Activated T-cell treated with anti-CD3 and anti-CD28 coated beads for 24 hours (primary cell): ENCODE data around the gene PEX3.
"Not testable (repeated sequence)": the region's sequence is repeated elsewhere in the genome, so short reads cannot be mapped to it uniquely, and the experiment has no call there.

Experiments used
- DNase-seq: peaks from one replicate; pipeline ENCODE4 v3.0.0-alpha.2; 2020; ENCODE audit warnings: low read depth

Gene PEX3

GRCh38 chr6:143506620-143507019 is 56.0 kb downstream of the PEX3 start:
- no peak for DNase-seq

GRCh38 chr6:143507358-143508145 is 56.9 kb downstream of the PEX3 start:
- no peak for DNase-seq

DNA sequence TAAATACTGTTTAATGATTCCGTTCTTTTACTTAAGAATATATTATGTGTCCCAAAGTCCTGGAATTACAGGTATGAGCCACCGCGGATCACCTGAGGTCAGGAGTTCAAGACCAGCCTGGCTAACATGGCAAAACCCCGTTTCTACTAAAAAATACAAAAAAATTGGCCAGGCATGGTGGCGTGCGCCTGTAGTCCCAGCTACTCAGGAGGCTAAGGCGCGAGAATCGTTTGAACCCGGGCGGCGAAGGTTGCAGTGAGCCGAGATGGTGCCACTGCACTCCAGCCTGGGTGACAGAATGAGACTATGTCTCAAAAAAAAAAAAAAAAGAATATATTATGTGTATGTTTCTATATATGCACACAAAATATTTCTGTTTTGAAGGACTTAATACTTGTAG is 59.7 kb downstream of the PEX3 start:
- DNase-seq = not testable (repeated sequence)

DNA sequence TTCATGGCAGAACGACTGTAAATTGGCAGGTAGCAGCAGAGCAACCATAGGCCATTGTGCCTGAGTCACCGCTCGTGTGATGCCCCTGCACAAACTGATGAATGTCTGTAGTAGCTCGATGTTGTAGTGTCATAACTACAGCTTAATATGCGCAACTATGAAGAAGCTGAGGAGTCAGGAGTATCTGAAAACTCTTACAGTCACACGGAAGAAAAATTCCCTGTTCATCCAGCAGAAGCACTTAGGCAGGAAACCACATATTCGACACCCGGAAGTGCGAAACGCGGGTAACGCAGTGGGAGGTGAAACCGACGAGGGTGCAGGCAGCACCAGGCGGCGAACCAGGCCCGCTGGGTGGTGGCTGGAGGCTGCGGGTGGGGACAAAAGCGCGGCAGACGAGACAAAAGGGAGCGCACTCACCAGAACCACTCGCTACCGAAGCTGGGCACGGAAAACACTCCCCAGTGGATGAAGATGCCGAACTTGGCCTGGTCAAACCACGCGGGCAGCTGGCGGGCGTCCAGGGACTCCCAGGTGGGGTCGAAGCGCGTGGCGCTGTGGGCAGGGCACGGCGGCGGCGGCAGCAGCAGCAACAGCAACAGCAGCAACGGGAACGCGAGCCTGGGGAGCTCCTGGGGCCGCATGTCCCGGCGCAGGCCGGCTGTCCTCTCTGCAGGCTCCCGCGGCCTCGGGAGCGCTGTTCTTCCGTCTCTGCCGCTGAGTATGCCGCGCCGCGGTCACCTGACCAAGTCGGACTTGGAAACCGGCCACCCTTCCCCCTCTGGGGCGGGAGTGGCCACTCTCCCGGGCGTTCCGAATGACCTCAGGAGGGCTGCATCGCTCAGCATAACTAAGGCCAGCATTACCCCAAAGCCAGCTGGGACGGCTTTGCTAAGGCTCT is 60.6 kb downstream of the PEX3 start, which contains the start of gene FUCA2:
Gene FUCA2 (minus strand): TSS at position 730 of the 901 bp plus-strand sequence. CDS start 86 bp downstream, at position 644.
- DNase-seq = peak; percentile 65

DNA sequence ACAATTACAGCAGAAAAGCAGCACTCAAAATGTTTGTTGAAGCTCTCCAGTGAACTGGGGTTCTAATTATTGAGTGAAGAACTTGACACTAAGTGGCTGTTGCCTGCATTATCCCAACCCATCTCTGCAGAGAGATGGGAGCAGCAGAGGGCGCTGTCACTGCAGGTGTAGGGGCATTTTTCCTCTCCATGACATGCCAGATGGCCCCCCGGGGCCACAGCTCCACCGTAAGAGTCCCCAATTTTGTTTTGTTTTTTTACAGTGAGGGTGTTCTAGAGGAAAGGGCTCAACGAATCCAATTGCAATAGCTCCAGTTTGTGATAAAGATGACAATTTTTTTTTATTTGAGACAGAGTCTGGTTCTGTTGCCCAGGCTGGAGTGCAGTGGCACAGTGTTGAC is 62.8 kb downstream of the PEX3 start:
- no peak for DNase-seq

GRCh38 chr6:143515061-143515760 is 64.6 kb downstream of the PEX3 start:
- no peak for DNase-seq

GRCh38 chr6:143515766-143516355 is 65.3 kb downstream of the PEX3 start:
- DNase-seq = no peak

DNA sequence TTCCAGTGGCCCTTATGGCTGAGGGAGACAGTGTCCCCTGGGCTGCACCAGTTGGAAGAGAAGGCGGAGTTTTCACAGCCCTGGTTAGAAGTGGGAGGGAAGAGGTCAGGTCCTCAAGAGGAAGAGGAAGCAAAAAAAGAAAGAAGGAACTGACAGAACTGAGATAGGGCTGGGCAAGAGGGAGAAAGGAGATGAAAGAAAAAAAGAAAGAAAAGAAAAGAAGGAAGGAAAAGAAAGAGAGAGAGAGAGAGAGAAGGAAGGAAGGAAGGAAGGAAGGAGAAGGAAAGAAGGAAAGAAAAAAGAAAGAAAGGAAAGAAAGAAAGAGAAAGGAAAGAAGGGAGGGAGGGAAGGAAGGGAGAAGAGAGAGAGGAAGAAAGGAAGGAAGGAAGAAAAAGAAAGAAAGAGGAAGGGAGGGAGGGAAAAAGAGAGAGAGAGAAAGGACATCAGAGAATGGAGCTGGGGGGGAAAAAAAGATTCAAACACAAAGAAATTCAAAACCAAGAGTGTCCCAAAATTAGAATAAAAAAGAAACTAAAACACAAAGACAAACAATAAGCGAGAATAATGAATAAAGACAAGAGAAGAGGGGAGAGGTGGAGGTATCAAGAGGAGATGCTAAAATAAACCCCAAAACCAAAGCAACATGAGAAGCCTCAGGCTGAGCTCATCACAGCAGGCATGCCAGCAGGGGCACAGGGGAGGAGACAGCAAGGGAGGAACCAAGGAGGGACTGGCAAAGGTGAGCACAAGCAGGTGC is 66.3 kb downstream of the PEX3 start:
- DNase-seq = no peak

GRCh38 chr6:143517447-143517773 is 66.8 kb downstream of the PEX3 start:
- no peak for DNase-seq

DNA sequence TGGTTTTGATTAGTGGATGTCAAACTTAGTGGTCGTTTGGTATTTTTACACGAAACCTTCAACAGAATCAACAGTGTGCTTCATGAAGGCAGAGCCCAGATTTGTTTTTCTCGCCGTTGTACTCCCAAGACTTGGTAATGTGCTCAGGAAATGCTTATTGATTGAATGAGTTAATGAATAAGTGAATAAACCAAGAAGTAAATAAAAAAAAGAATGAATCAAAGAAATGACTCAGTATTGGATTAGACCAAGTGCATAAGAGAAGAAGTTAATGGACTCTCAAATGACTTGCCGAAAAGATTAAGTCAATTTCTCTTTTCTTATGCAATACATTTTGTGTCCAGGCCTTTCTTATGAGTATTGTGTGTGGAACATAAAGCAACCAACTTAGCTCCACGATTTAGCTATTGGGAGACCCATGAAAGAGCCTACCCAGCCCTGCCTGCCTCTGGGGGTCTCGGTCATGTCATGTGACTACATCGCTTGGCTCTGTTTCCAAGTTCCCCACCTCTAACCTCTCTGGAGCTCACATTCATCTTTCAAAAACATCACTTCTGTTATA is 71.5 kb downstream of the PEX3 start:
- no peak for DNase-seq

DNA sequence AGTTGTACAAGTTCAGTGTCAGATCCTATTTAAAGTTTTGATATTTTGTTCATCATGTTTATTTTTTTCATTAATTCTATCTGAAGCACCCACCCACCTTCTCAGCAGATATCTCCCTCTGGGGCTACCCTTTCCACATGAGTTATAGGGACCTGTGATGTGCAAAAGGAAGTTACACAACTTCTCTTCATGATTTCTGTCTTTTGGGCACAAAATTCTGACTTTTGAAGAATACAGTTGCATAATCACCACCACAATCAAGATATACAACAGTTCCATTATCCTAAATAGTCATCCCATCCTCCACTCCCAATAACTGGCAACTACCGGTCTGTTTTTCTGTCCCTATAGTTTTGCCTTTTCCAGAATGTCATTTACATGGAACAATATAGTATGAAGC is 74.8 kb downstream of the PEX3 start:
- no peak for DNase-seq

- DNase-seq = no peak
Observed at GRCh38 chr6:143527677-143528076, 77.1 kb downstream of the PEX3 start.

DNA sequence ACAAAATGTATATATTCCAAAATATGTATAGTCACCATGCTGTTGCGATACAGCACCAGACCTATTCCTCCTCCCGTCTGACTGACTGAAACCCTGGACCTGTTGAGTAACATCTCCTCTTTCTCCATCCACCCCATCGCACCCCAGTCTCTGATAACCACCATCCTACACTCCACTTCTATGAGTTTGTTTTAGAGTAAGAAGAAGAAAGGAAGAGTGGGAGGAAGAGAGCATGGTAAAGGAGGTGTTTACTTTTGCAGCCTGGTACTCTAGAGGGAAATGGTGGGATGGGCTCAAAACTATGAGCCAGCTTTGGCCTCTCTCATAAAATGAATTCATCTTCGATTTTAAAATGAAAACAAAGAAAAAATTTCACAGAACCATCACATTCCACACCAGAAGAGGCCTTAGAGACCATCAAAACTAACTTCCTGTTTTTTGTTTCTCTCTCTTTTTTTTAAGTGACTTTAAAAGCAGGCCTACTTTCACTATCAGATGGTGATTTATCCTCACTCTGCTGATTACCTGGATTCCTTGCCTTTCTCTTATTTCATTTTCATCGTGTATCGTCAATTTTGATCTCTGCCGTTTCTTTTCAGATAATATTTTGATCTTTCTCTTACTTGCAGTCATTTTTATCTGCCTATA is 77.7 kb downstream of the PEX3 start:
- no peak for DNase-seq

DNA sequence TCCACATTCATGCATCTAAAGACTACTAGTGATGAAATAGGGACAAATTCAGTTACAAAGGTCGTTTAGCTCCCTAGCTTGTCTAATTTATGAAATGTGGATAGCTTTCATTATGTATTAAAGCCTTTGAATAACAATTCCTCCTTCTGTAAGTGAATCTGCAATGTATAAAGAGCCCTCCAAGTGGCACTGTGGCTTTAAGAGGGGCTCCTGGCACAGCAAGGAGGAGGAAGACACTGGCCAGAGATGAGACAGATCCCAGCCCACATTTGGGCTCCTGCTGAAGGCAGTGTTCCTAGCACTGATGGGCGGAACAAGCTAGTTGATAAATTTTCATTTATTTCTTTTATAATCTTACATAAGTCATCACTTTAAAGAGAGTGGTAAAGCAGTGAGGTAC is 78.5 kb downstream of the PEX3 start:
- DNase-seq = no peak

DNA sequence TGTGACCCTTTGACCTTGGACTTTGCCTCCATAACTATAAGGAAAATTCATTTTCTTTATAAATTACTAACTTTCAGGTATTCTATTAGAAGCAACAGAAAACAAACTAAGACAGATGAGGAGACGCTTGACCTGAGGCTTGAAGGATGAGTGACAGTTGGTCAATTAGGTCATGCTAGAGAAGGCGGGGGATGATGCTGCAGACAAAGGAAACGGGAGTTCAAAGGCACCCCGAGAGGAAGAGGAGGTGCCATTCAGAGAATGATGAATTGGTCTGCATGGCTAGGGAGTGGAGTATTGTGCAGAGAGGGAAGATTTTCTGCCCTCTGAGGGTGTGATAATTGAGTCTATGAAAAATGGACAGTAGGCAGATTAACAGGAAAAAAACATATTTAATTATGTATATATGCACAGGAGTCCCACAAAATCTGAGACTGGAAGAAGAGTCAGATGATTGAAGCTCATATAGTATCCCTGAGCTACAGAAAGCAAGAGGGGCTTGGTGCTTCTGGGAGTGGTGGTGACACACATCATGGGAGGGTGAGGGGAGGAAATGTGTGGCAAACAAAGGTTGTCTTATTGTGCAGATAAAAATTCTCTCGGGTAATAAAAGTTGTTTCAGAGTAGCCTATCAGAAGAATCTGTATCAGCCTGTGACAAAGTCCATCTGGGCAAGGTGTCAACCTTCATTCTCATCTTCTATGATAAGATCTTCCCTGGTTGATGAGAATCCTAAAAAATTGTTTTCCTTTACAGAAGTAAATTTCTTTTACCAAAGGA is 81.3 kb downstream of the PEX3 start:
- DNase-seq = no peak

GRCh38 chr6:143535189-143535614 is 84.6 kb downstream of the PEX3 start:
- no peak for DNase-seq

DNA sequence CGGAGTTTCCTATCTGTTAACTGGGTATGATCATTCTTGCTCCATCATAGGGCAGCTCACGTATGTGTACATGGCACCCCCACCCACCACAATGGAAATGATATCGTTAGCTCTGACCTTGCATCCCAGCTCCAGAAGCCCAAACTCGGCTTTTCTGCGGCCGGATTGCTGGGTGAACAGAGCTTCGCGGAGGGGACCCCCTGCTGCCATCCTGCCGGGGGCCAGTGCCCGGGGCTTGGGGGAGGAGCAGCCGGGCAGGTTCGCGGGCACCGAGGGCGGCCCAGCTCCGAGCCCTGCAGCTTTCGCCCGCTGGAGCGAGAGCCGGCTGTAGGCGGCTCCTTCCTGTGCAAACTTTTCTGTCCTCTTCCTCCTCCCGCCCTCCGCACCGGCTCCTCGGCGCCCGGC is 85.9 kb downstream of the PEX3 start:
- DNase-seq = peak; percentile 32

DNA sequence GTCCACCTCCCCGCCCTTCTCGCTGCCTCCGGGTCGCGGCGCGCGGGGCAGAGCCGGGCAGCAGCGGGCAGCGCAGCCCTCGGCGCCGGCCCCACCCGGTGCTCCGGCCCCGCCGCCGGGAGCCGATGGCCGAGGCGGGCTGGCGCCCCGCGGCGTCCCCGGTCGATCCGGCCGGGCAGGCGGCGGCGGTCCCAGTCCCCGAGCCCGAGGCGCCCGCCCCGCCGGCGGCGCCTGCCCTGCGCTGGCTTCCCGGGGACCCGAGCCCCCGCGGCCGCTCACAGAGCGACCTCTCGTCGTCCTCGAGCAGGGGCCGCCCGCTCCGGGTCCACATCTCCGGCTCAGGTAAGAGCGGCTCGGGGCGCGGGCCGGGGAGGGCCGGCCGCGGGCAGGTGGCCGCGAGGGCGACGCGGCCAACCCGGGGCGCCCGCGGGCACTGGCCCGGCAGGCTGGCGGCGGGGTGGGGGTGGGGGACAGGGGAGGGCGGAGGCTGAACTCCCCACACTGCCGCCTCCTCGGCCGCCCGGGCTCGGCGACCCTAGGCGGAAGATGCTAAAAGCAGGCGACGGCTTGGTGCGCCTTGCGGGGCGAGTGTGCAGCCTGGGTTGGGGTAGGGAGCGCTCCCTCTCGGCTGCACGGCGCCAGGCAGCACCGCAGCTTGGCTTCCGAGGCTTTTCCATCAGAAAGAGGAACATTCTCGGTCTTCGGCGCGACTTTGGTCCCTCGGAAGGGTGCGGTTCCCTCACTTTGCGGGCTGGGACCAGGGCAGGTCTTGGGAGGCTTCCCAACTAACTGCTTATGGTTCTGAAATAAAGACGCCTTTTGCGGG is 86.5 kb downstream of the PEX3 start:
- DNase-seq = peak; percentile 42

DNA sequence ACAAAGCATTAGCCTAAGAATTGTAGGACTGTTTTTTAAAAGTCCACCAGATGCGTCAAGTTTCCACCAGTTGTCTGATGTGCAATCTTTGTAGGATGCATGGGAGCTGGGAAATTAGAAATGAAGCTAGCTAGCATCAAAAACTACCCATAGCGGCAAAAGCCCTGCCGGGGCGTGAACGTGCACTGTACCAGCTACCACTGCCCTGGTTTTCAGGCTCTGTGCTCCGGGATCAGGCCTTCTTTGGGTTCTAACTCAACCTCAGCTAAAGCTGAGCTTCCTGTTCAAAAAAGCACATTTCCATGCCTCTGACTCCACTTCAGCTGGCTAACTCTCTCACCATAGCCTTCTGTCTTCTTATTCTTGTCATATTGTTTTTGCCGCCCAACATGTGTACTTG is 87.8 kb downstream of the PEX3 start:
- no peak for DNase-seq
